ENCODE data around the gene STAT1. TPM values are rescaled to one million over a fixed set of nuclear protein-coding genes. Genes with fewer than 3 reads are reported as not detected.

Gene STAT1
- total and polyA plus RNA-seq, 9 of the 15 experiments (the other 6 are each of a cell fraction or from before 2014, with no cell fraction given) = 8.7 to 34.4 (median 26.8) TPM

DNA sequence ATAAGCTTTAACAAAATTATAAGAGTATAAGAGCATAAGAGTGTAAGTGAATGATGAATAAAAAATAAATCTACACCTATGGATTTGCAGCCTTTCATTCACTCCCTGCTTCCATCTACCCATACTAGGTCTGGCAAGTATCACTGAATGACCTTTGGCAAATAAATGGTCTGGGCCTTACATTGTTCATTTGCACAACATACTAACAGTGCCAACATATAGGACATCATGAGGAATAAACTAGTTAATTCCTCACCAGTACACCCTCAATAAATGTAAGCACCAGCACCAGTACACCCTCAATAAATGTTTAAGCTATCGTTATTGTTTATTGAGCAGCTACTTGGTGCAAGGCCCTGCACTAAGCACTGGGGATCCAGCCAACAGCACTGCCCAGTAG, 26.9 kb downstream of the STAT1 start:
- no peak overlapping the region for H3K9ac ChIP-seq (ENCODE audit: insufficient read depth in 1 of 2, low read depth in 2 of 2, low read length in 2 of 2)
- no peak overlapping the region for H3K27ac ChIP-seq (ENCODE audit: extremely low read depth, low read depth, low read length)
- H3K36me3 ChIP-seq (ENCODE audit: control insufficient read depth, insufficient read depth, low read length) = peaks cover 92% of the 10 kb centered on the region; the same call in 2 of the 3 replicates
- H3K4me1 ChIP-seq (replicated peaks in 1 of 2; ENCODE audit: control insufficient read depth in 2 of 2, insufficient read depth in 2 of 2, low read length in 2 of 2) = no peaks in the 10 kb centered on the region
- H3K27me3 ChIP-seq (ENCODE audit: control insufficient read depth in 2 of 2, insufficient read depth in 2 of 2, low read length in 2 of 2) = no peaks in the 10 kb centered on the region
- no peak overlapping the region for H2AFZ ChIP-seq (ENCODE audit: low read depth, low read length)
- DNase-seq (ENCODE audit: extremely low read depth in 1 of 4, low spot score in 3 of 4) (no peak), ATAC-seq (no peak), FAIRE-seq (no peak)
- H3K4me3 ChIP-seq = no peak overlapping the region
- in situ Hi-C loops (cut with MboI) = no loop called here
- ChIA-PET CTCF (ENCODE audit: low intra/inter-chr PET ratio) (no interaction called here), POLR2A (interaction anchor here (0.8 kb wide), 1 partner anchor 27 kb away, joined by 3 read pairs; the partner anchor contains the start of gene STAT1)
- TF ChIP-seq ZNF436 (CRISPR knock-in tag; IDR thresholded peaks at IDR 0.05) (no peak), RCOR1 (IDR thresholded peaks at IDR 0.05; ENCODE audit: borderline replicate concordance in 1 of 2, low read depth in 2 of 2, low read length in 2 of 2) (no peak), ZNF444 (CRISPR knock-in tag; IDR thresholded peaks at IDR 0.05) (no peak), ETV1 (tag; conservative IDR thresholded peaks at IDR 0.05; ENCODE audit: low read depth) (no peak), ATF7 (IDR thresholded peaks at IDR 0.05) (no peak), NFRKB (IDR thresholded peaks at IDR 0.05; ENCODE audit: low read depth) (no peak), BRD9 (IDR thresholded peaks at IDR 0.05; ENCODE audit: low read depth, partially characterized antibody) (no peak), MLX (CRISPR knock-in tag; conservative IDR thresholded peaks at IDR 0.05) (no peak), POLR2G (IDR thresholded peaks at IDR 0.05; ENCODE audit: low read depth, low read length) (no peak)
- 85% methylated on average over 1 of the region's 1 CpG for WGBS (ENCODE audit: insufficient coverage, low coverage, missing lambda C conversion rate)
- no peaks in the 10 kb centered on the region for H4K20me1 ChIP-seq (replicated peaks; ENCODE audit: control insufficient read depth, insufficient read depth, low read length)
- BruUV-seq (replicated peaks) = no TSS peak
- H3K79me2 ChIP-seq (ENCODE audit: control insufficient read depth, insufficient read depth, low read length) = no peaks in the 10 kb centered on the region
- intact Hi-C loops (cut with micrococcal nuclease) = no loop called here
- H3K9me1 ChIP-seq (ENCODE audit: control insufficient read depth, insufficient read depth, low read length) = no peaks in the 10 kb centered on the region
- no peaks in the 10 kb centered on the region for H3K9me3 ChIP-seq (replicated peaks; ENCODE audit: control insufficient read depth, insufficient read depth, low read depth, low read length)
- no peak overlapping the region for H3K4me2 ChIP-seq (ENCODE audit: insufficient read depth, low read length)

Data from K562 (cell line).